ENCODE results near the gene AP3D1. TPM values are rescaled to one million over a fixed set of nuclear protein-coding genes. Genes with fewer than 3 reads are reported as not detected.

Gene AP3D1
- total RNA-seq, 2 experiments from 2014 or later: 60.5 to 64.2 TPM

DNA sequence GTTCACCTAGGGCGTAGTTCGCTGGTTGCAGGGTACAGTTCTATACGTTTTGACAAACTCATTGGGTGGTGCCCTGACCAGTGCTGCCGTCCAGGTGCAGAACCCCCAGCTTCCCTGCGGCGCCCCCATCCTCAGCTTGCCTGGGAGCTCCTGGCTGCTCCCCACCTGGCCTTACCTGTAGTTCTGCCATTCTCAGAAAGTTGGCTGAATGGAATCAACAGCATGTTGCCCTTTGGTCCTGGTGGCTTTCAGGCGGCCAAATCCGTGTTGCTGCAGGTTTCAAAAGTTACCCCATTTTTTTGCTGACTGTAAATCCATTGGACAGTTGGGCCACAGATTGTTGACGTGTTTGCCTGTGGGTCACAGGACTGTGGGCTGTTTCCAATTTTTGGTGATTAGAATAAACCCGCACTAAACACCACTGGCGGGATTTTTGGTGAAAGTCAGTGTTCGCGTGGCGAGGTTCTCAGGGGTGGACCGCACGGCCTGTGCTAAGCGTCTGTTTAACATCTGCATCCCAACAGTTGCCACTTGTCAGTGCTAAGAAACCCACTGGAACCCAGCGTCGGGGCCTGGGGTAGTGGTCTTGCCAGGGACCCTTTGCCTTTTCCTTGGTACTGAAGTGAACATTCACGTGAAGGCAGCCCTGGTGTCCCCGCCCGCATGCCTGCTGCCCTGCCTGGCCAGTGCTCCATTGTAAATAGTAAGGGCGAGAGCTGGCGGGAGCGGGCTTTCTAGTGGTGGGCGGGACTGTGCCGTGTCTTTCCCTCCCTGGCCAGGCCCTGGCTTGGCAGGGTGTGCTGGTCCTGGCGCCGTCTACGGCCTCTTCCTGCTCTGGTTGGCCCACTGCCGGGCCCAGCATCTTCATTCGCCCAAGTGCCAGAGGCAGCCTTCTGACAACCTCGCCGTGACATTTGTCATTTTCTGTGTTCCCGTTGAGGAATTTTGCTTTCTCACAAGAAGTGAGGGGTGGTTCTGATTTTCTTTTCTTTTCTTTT is 15.7 kb upstream of the AP3D1 start:
- Mint-ChIP-seq H3K36me3 (ENCODE audit: low read depth) (peaks cover 5% of the 10 kb centered on the region), H3K4me1 (ENCODE audit: low read depth) (peaks cover 55% of the 10 kb centered on the region)

DNA sequence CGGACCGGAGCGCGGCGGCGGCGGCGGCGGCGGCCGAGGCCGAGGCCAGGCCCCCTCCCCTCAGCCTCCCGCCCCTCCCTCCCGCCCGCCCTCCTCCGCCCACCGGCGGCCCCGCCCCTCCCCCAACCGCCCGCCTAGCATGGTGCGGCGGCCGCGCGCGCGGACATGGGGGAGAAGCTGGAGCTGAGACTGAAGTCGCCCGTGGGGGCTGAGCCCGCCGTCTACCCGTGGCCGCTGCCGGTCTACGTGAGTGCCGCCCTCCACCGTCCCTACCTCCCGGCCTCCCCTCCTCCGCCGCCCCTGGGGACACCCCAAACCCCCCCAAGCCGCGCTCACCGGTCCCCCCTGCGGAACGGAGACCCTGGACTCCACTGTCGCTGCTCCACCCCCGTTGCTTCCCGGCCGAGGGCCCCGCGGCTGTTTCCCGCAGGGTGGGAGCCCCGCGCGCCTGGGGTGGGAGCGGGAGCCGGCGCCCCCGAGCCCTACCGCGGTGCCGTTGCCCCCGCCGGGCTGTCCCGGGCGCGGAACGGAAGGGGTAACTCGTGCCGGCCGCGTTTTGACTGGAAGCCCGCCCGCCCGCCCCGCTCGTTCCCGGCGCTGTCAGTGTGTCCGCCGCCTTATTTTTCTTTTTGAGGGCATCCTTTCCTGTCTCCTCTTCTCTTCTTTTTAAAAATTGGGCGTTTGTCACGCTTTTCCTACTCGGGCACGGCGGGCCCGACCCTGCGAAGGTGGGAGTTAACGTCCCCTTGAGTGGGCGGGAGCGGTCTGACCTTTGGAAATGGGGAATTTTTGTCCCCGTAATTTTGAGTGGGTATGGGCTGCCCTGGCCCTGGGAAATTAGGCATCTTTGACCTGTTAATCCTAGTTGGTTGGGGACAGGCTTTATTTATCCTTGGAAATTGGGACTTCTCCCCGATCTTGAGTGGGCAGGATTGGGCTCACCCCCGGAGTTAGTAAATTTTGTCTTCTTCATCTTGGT is 12.9 kb upstream of the AP3D1 start:
- Mint-ChIP-seq H3K27ac (peak overlapping the region; percentile 91), H3K4me3 (peak overlapping the region; percentile 94), H3K4me1 (ENCODE audit: low read depth) (peaks cover 33% of the 10 kb centered on the region), H3K27me3 (ENCODE audit: low read depth) (no peaks in the 10 kb centered on the region), H3K36me3 (ENCODE audit: low read depth) (peaks cover 4% of the 10 kb centered on the region), H3K9me3 (no peaks in the 10 kb centered on the region)
- DNase-seq: peak; percentile 61
- CTCF ChIA-PET: no interaction called here
- intact Hi-C loops (cut with micrococcal nuclease): loop anchor here (2.0 to 10.0 kb wide), 4 partner anchors 260 to 620 kb away; partner anchors contain the start of genes ADAT3, KLF16, SCAMP4 and SGTA

More for the DNA sequence above, 15.7 kb upstream of the AP3D1 start:
- CTCF ChIA-PET: interaction anchor here (0.6 to 1.0 kb wide), 2 partner anchors 9 to 19 kb away, joined by 3 to 5 read pairs; no protein-coding TSS in a partner anchor
- DNase-seq: no peak
- Mint-ChIP-seq H3K4me3 (peak overlapping the region; percentile 45), H3K27ac (no peak overlapping the region), H3K27me3 (ENCODE audit: low read depth) (no peaks in the 10 kb centered on the region), H3K9me3 (no peaks in the 10 kb centered on the region)
- intact Hi-C loops (cut with micrococcal nuclease): loop anchor here (10.0 kb wide), 1 partner anchor 618 kb away; the partner anchor contains the start of genes SGTA and THOP1

DNA sequence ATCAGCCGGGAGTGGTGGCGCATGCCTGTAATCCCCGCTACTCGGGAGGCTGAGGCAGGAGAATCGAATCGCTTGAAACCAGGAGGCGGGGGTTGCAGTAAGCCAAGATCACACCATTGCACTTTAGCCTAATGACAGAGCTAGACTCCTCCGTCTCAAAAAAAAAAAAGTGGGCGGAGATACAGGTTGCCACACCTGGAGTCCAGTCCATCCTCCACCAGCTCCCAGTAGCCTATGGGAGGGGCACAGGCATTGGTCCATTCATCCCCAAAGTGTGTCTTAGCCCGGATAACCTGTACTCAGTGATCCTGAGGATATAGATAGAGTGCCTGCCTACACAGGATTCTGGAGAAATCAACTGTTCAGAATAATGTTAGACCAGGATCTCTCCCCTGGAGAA is 9.0 kb upstream of the AP3D1 start:
- CTCF ChIA-PET: interaction anchor here (0.9 kb wide), 1 partner anchor 12 kb away, joined by 3 read pairs; no protein-coding TSS in a partner anchor
- Mint-ChIP-seq H3K4me1 (ENCODE audit: low read depth) (peaks cover under 1% of the 10 kb centered on the region), H3K36me3 (ENCODE audit: low read depth) (no peaks in the 10 kb centered on the region), H3K9me3 (no peaks in the 10 kb centered on the region), H3K27me3 (ENCODE audit: low read depth) (no peaks in the 10 kb centered on the region), H3K4me3 (no peak overlapping the region), H3K27ac (no peak overlapping the region)
- intact Hi-C loops (cut with micrococcal nuclease): loop anchor here (5.0 to 10.0 kb wide), 3 partner anchors 298 to 624 kb away; partner anchors contain the start of genes KLF16, SGTA and THOP1
- no peak for DNase-seq

- Mint-ChIP-seq H3K4me1 (ENCODE audit: low read depth) (no peaks in the 10 kb centered on the region), H3K27me3 (ENCODE audit: low read depth) (no peaks in the 10 kb centered on the region), H3K36me3 (ENCODE audit: low read depth) (no peaks in the 10 kb centered on the region), H3K27ac (no peak overlapping the region), H3K4me3 (no peak overlapping the region), H3K9me3 (no peaks in the 10 kb centered on the region)
- intact Hi-C loops (cut with micrococcal nuclease): no loop called here
- DNase-seq: no peak
- CTCF ChIA-PET: interaction anchor here (1.2 kb wide), 1 partner anchor 235 kb away, joined by 5 read pairs; no protein-coding TSS in a partner anchor
Measured at GRCh38 chr19:2157452-2157851, 6.1 kb upstream of the AP3D1 start.

- intact Hi-C loops (cut with micrococcal nuclease): loop anchor here (5.0 kb wide), 4 partner anchors 137 to 468 kb away; partner anchors contain the start of genes BTBD2, LSM7 and SPPL2B
- no peak overlapping the region for H3K27ac Mint-ChIP-seq
- no peaks in the 10 kb centered on the region for H3K9me3 Mint-ChIP-seq
- CTCF ChIA-PET: interaction anchor here (0.6 to 0.7 kb wide), 2 partner anchors 24 to 67 kb away, joined by 3 read pairs; no protein-coding TSS in a partner anchor
- no peak for DNase-seq
- H3K4me1 Mint-ChIP-seq (ENCODE audit: low read depth): peaks cover 16% of the 10 kb centered on the region
- H3K27me3 Mint-ChIP-seq (ENCODE audit: low read depth): no peaks in the 10 kb centered on the region
- H3K36me3 Mint-ChIP-seq (ENCODE audit: low read depth): no peaks in the 10 kb centered on the region
- H3K4me3 Mint-ChIP-seq: no peak overlapping the region
Measured at GRCh38 chr19:2154587-2155075, 3.3 kb upstream of the AP3D1 start.

- intact Hi-C loops (cut with micrococcal nuclease): loop anchor here (1.0 to 5.0 kb wide), 10 partner anchors 12 to 471 kb away; partner anchors contain the start of genes BTBD2, DOT1L, IZUMO4 and LSM7
- DNase-seq: peak; percentile 29
- H3K4me3 Mint-ChIP-seq: peak overlapping the region; percentile 83
- CTCF ChIA-PET: no interaction called here
- peaks cover 45% of the 10 kb centered on the region for H3K4me1 Mint-ChIP-seq (ENCODE audit: low read depth)
- peak overlapping the region; percentile 30 for H3K27ac Mint-ChIP-seq
- H3K36me3 Mint-ChIP-seq (ENCODE audit: low read depth): no peaks in the 10 kb centered on the region
- H3K27me3 Mint-ChIP-seq (ENCODE audit: low read depth): no peaks in the 10 kb centered on the region
- H3K9me3 Mint-ChIP-seq: no peaks in the 10 kb centered on the region
Measured at GRCh38 chr19:2150794-2151338, 500 bp downstream of the AP3D1 start.

DNA sequence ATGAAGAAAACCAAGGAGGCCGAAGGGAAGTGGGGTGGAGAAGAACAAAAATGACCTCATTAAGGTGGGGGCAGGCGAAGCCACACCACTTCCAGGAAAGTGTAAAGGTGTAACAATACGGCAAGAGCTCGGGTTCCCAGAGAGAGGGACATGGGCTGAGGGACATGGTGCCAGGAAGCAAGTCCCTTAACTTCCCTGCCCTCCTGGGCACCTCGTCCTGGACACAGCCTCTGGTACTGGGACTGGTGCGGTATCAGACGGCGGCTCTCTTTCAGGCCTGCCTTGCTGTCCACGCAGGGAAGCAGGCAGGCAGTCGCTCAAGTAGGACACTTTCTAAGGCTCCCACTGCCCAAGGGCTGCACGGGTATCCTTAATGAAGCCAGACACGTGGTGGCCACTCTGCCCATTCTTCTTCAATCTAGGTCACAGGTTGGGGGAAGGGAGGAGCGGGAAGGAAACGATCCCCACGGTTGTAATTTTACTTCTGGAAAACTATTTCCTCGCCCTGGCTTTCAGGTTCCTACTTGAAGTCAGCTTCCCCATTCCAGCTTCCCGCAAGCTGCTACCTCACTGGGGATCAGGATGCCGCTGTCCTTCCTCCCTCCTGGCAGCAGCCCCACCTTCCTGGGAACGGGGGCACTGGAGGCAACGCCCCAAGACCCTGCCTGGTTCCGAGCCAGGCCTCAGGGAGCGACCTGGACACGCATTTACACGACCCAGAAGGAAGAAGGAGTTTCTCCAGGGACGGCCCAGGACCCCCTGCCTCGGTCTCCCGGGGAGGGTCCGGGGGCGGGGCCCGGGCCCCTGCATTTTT is 1.2 kb downstream of the AP3D1 start:
- Mint-ChIP-seq H3K4me3 (peak overlapping the region; percentile 83), H3K36me3 (ENCODE audit: low read depth) (peaks cover 3% of the 10 kb centered on the region), H3K9me3 (no peaks in the 10 kb centered on the region), H3K4me1 (ENCODE audit: low read depth) (peaks cover 50% of the 10 kb centered on the region), H3K27me3 (ENCODE audit: low read depth) (no peaks in the 10 kb centered on the region), H3K27ac (peak overlapping the region; percentile 74)
- intact Hi-C loops (cut with micrococcal nuclease): loop anchor here (2.0 to 5.0 kb wide), 5 partner anchors 21 to 472 kb away; partner anchors contain the start of genes BTBD2, LSM7 and SPPL2B
- CTCF ChIA-PET: interaction anchor here (1.1 kb wide), 1 partner anchor 9 kb away, joined by 4 read pairs; no protein-coding TSS in a partner anchor
- DNase-seq: peak; percentile 25

GRCh38 chr19:2148482-2149135 is 2.8 kb downstream of the AP3D1 start:
- Mint-ChIP-seq H3K27me3 (ENCODE audit: low read depth) (no peaks in the 10 kb centered on the region), H3K9me3 (no peaks in the 10 kb centered on the region), H3K4me1 (ENCODE audit: low read depth) (peaks cover 56% of the 10 kb centered on the region), H3K4me3 (peak overlapping the region; percentile 28), H3K36me3 (ENCODE audit: low read depth) (peaks cover 3% of the 10 kb centered on the region), H3K27ac (peak overlapping the region; percentile 59)
- peak; percentile 40 for DNase-seq
- intact Hi-C loops (cut with micrococcal nuclease): no loop called here
- CTCF ChIA-PET: interaction anchor here (0.7 kb wide), 1 partner anchor 997 kb away, joined by 4 read pairs; no protein-coding TSS in a partner anchor

DNA sequence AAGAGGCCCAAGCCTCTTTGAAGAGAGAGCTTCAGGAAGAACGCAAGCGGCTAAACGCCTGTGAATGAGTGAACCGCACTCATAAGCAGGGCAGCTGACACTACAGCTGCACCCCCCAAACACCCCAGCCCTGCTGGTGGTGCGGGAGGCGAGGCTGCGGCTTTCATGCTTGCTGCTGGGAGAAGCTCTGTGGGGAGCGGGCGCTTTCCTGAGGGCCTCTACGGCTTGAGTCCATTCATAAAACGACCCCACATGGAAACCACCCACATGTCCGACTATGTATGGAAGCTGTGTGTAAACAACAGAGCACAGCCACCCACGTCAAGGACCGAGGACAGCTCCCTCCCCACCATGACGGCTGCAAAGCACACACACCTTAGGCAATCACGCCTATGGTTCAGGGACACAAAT is 5.5 kb downstream of the AP3D1 start:
- H3K4me3 Mint-ChIP-seq: no peak overlapping the region
- DNase-seq: no peak
- CTCF ChIA-PET: interaction anchor here (1.0 kb wide), 1 partner anchor 126 kb away, joined by 3 read pairs; no protein-coding TSS in a partner anchor
- H3K36me3 Mint-ChIP-seq (ENCODE audit: low read depth): peaks cover 5% of the 10 kb centered on the region
- intact Hi-C loops (cut with micrococcal nuclease): no loop called here
- peaks cover 48% of the 10 kb centered on the region for H3K4me1 Mint-ChIP-seq (ENCODE audit: low read depth)
- H3K27ac Mint-ChIP-seq: no peak overlapping the region
- no peaks in the 10 kb centered on the region for H3K9me3 Mint-ChIP-seq
- H3K27me3 Mint-ChIP-seq (ENCODE audit: low read depth): no peaks in the 10 kb centered on the region

DNA sequence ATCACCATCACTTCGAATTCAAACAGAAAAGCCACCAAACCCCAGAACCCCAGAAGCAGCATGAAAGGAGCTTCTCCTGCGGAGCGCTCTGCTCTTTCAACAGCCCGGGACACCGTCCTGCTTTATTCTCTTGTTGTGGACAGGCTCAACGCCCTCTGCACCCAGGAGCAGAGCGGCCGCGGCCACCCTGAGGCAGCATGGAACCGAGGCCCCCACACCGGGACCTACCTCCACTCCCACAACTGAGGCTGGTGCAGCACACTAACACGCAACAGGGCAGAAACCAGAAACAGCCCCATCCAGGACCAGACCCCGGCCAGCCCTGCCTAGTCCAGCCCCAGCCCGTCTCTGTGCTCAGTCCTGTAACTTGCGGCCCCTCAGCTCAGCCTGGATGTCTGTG is 7.2 kb downstream of the AP3D1 start:
- no peak for DNase-seq
- no peaks in the 10 kb centered on the region for H3K27me3 Mint-ChIP-seq (ENCODE audit: low read depth)
- intact Hi-C loops (cut with micrococcal nuclease): no loop called here
- H3K4me1 Mint-ChIP-seq (ENCODE audit: low read depth): peaks cover 37% of the 10 kb centered on the region
- H3K4me3 Mint-ChIP-seq: no peak overlapping the region
- no peak overlapping the region for H3K27ac Mint-ChIP-seq
- CTCF ChIA-PET: no interaction called here
- H3K36me3 Mint-ChIP-seq (ENCODE audit: low read depth): peaks cover 5% of the 10 kb centered on the region
- no peaks in the 10 kb centered on the region for H3K9me3 Mint-ChIP-seq
